Effector memory CD8-positive, alpha-beta T cell (primary cell): Measurements from ENCODE around the gene EP400.
"Not testable (repeated sequence)": the region's sequence is repeated elsewhere in the genome, so short reads cannot be mapped to it uniquely, and the experiment has no call there.

Experiments used
- ATAC-seq: fragments of 150-1000 bp; cut with Tn5 transposase; replicated peaks from 2 replicates; pipeline ENCODE4 v1.10.0; 2021; ENCODE audit warnings: mild to moderate bottlenecking, moderate library complexity
- DNase-seq, 3 experiments: peaks; one replicate each; pipeline ENCODE4 v3.0.0; 2021
- H3K27ac Mint-ChIP-seq, 2 donors: one replicate each; pipeline ENCODE4 v1.8.0; 2022; ENCODE audit warnings: mild to moderate bottlenecking in 2 of 2, mixed read lengths in 2 of 2, moderate library complexity in 2 of 2
- H3K27me3 Mint-ChIP-seq, 2 donors: one replicate each; pipeline ENCODE4 v1.8.0; 2022; ENCODE audit warnings: mixed read lengths in 2 of 2
- H3K36me3 Mint-ChIP-seq: one replicate; pipeline ENCODE4 v1.8.0; 2022; ENCODE audit warnings: mild to moderate bottlenecking, moderate library complexity, mixed read lengths; ENCODE audit not compliant: insufficient read depth
- H3K4me1 Mint-ChIP-seq, 2 donors: one replicate each; pipeline ENCODE4 v1.8.0; 2022; ENCODE audit warnings: low read depth in 2 of 2, mixed read lengths in 2 of 2
- H3K4me3 Mint-ChIP-seq, 2 donors: one replicate each; pipeline ENCODE4 v1.8.0; 2022; ENCODE audit warnings: mild to moderate bottlenecking in 2 of 2, mixed read lengths in 2 of 2, moderate library complexity in 2 of 2
- H3K9me3 Mint-ChIP-seq, 2 donors: one replicate each; pipeline ENCODE4 v1.8.0; 2022; ENCODE audit warnings: mixed read lengths in 2 of 2

EP400 gene

GRCh38 chr12:132036063-132036683, 86.4 kb downstream of the EP400 start:
- H3K4me3 Mint-ChIP-seq: no peak overlapping the region
- no peak for DNase-seq
- peaks cover 79% of the 10 kb centered on the region for H3K36me3 Mint-ChIP-seq
- H3K4me1 Mint-ChIP-seq: peaks cover 5 to 7% of the 10 kb centered on the region in 2 donors
- no peak for ATAC-seq
- H3K27me3 Mint-ChIP-seq: no peaks in the 10 kb centered on the region
- H3K9me3 Mint-ChIP-seq: no peaks in the 10 kb centered on the region
- H3K27ac Mint-ChIP-seq: no peak overlapping the region

- Mint-ChIP-seq H3K9me3 (no peaks in the 10 kb centered on the region), H3K4me1 (peaks cover 5 to 14% of the 10 kb centered on the region in 2 donors), H3K4me3 (no peak overlapping the region), H3K36me3 (peaks cover 71% of the 10 kb centered on the region), H3K27me3 (no peaks in the 10 kb centered on the region), H3K27ac (peak overlapping the region in 1 of 2 donors; percentile 75)
- DNase-seq (no peak), ATAC-seq (no peak)
These were observed 91.3 kb downstream of the EP400 start for GRCh38 chr12:132040906-132041606.

- Mint-ChIP-seq H3K36me3 (peaks cover 81% of the 10 kb centered on the region), H3K27me3 (no peaks in the 10 kb centered on the region), H3K27ac (no peak overlapping the region), H3K9me3 (no peaks in the 10 kb centered on the region), H3K4me1 (peaks cover 0 to 14% of the 10 kb centered on the region in 2 donors), H3K4me3 (no peak overlapping the region)
- DNase-seq (no peak), ATAC-seq (no peak)
These were observed 93.5 kb downstream of the EP400 start for GRCh38 chr12:132043216-132043615.

GRCh38 chr12:132043770-132044467, 94.2 kb downstream of the EP400 start:
- H3K27ac Mint-ChIP-seq: no peak overlapping the region
- no peaks in the 10 kb centered on the region for H3K27me3 Mint-ChIP-seq
- H3K36me3 Mint-ChIP-seq: peaks cover 82% of the 10 kb centered on the region
- ATAC-seq: no peak
- no peaks in the 10 kb centered on the region for H3K9me3 Mint-ChIP-seq
- peaks cover 0 to 14% of the 10 kb centered on the region in 2 donors for H3K4me1 Mint-ChIP-seq
- no peak overlapping the region for H3K4me3 Mint-ChIP-seq
- no peak for DNase-seq

GRCh38 chr12:132044661-132045412, 95.1 kb downstream of the EP400 start:
- Mint-ChIP-seq H3K36me3 (peaks cover 81% of the 10 kb centered on the region), H3K4me1 (peaks cover 0 to 17% of the 10 kb centered on the region in 2 donors), H3K4me3 (no peak overlapping the region), H3K27me3 (no peaks in the 10 kb centered on the region), H3K9me3 (no peaks in the 10 kb centered on the region), H3K27ac (no peak overlapping the region)
- no peak for DNase-seq
- no peak for ATAC-seq

- no peaks in the 10 kb centered on the region for H3K27me3 Mint-ChIP-seq
- peaks cover 79% of the 10 kb centered on the region for H3K36me3 Mint-ChIP-seq
These were observed 96.0 kb downstream of the EP400 start for GRCh38 chr12:132045751-132046150.

GRCh38 chr12:132046561-132046960, 96.8 kb downstream of the EP400 start:
- Mint-ChIP-seq H3K9me3 (no peaks in the 10 kb centered on the region), H3K4me3 (no peak overlapping the region), H3K36me3 (peaks cover 81% of the 10 kb centered on the region), H3K4me1 (peaks cover 0 to 14% of the 10 kb centered on the region in 2 donors), H3K27ac (no peak overlapping the region), H3K27me3 (no peaks in the 10 kb centered on the region)
- ATAC-seq (no peak), DNase-seq (no peak)

More at GRCh38 chr12:132045751-132046150, 96.0 kb downstream of the EP400 start:
- Mint-ChIP-seq H3K4me3 (no peak overlapping the region), H3K9me3 (no peaks in the 10 kb centered on the region), H3K4me1 (peaks cover 0 to 17% of the 10 kb centered on the region in 2 donors), H3K27ac (no peak overlapping the region)
- ATAC-seq: no peak
- no peak for DNase-seq

GRCh38 chr12:132047630-132048029, 97.9 kb downstream of the EP400 start:
- not testable (repeated sequence) for ATAC-seq, H3K4me3 Mint-ChIP-seq, H3K9me3 Mint-ChIP-seq, H3K4me1 Mint-ChIP-seq, DNase-seq, H3K27me3 Mint-ChIP-seq
- peak overlapping the region in 1 of 2 donors; percentile 41 for H3K27ac Mint-ChIP-seq
- peaks cover 83% of the 10 kb centered on the region for H3K36me3 Mint-ChIP-seq

- peaks cover 80% of the 10 kb centered on the region for H3K36me3 Mint-ChIP-seq
- DNase-seq: no peak
- H3K4me1 Mint-ChIP-seq: peaks cover 0 to 7% of the 10 kb centered on the region in 2 donors
- no peaks in the 10 kb centered on the region for H3K9me3 Mint-ChIP-seq
- no peak for ATAC-seq
- peak overlapping the region in 1 of 2 donors; percentile 6 for H3K27ac Mint-ChIP-seq
- H3K27me3 Mint-ChIP-seq: no peaks in the 10 kb centered on the region
- no peak overlapping the region for H3K4me3 Mint-ChIP-seq
These were observed 99.7 kb downstream of the EP400 start for GRCh38 chr12:132049442-132049841.

GRCh38 chr12:132049876-132050275, 100.1 kb downstream of the EP400 start:
- H3K27ac Mint-ChIP-seq: no peak overlapping the region
- no peak for ATAC-seq
- peaks cover 0 to 7% of the 10 kb centered on the region in 2 donors for H3K4me1 Mint-ChIP-seq
- no peaks in the 10 kb centered on the region for H3K27me3 Mint-ChIP-seq
- no peak for DNase-seq
- H3K36me3 Mint-ChIP-seq: peaks cover 80% of the 10 kb centered on the region
- H3K4me3 Mint-ChIP-seq: no peak overlapping the region
- no peaks in the 10 kb centered on the region for H3K9me3 Mint-ChIP-seq

- DNase-seq, H3K9me3 Mint-ChIP-seq, H3K4me1 Mint-ChIP-seq, H3K27me3 Mint-ChIP-seq, H3K4me3 Mint-ChIP-seq, ATAC-seq: not testable (repeated sequence)
- peak overlapping the region in 1 of 2 donors; percentile 3 for H3K27ac Mint-ChIP-seq
- peaks cover 74% of the 10 kb centered on the region for H3K36me3 Mint-ChIP-seq
These were observed 102.0 kb downstream of the EP400 start for GRCh38 chr12:132051718-132052117.

GRCh38 chr12:132052196-132052932, 102.6 kb downstream of the EP400 start:
- Mint-ChIP-seq H3K4me3 (no peak overlapping the region), H3K27ac (no peak overlapping the region), H3K27me3 (no peaks in the 10 kb centered on the region), H3K4me1 (peaks cover 0 to 7% of the 10 kb centered on the region in 2 donors), H3K36me3 (peaks cover 68% of the 10 kb centered on the region), H3K9me3 (no peaks in the 10 kb centered on the region)
- DNase-seq: no peak
- ATAC-seq: no peak
